GM21717 (cell line): ENCODE results near the gene TIAM2.
"Not testable (repeated sequence)": the region's sequence is repeated elsewhere in the genome, so short reads cannot be mapped to it uniquely, and the experiment has no call there.

Source experiments
- ATAC-seq: cut with Tn5 transposase; IDR thresholded peaks from one replicate; pipeline ENCODE4 v1.9.1; 2021; ENCODE audit warnings: mild to moderate bottlenecking, moderate library complexity; ENCODE audit not compliant: unreplicated experiment

The TIAM2 gene

GRCh38 chr6:155221086-155221485 lies 226.0 kb downstream of the TIAM2 start:
- no peak for ATAC-seq

- no peak for ATAC-seq
Observed at GRCh38 chr6:155222506-155222905, 227.4 kb downstream of the TIAM2 start.

- peak; percentile 99 for ATAC-seq
Observed at GRCh38 chr6:155223646-155224451, 228.7 kb downstream of the TIAM2 start.

- ATAC-seq = no peak
Observed at GRCh38 chr6:155224618-155225017, 229.5 kb downstream of the TIAM2 start.

DNA sequence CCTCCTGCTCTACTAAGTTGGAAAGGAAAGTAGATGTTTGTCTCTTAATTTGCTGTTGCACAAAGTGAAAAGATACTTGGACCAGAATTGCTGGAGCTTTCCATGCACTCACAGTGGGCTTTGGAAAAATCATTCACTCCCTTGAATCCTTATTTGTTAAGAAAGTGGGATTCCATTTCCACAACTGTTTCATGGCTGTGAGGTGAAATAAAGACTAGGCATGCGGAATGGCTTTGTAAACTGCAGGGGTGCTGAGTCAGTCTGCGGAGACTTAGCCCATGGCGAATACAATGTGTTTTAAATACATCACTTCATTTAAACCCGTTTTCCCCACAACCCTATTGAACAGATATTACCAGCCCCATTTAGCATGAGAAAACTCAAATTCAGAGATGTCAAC lies 231.9 kb downstream of the TIAM2 start:
- no peak for ATAC-seq

DNA sequence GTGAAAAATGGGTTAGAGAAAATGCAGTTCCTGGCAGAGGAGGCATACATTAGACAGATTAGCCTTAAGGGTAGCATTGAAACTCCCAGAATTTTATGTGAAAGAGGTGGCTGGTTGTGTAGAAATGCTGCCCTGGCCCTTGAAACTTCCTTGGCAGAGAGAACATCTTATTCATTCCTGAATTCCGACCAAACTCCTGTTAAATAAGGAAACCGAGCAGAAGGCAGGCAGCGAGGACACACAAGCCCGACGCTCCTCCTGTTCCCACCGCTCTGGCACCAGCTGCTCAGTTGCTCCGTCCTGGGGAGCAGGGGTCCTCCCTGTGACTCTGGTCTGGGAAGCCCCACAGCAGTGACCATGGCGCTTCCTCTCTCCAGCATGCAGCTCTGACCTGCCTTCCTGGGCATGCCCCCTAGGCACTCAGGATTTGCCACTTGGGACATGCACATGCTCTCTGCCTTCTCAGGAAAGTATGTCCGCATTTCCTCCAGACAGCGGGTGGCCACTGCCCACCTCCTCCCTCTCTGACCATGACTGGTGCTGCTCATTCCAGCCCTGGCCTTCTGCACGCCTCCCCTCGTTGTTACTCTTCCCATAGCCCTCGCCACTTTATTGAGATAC lies 233.5 kb downstream of the TIAM2 start:
- ATAC-seq = no peak

DNA sequence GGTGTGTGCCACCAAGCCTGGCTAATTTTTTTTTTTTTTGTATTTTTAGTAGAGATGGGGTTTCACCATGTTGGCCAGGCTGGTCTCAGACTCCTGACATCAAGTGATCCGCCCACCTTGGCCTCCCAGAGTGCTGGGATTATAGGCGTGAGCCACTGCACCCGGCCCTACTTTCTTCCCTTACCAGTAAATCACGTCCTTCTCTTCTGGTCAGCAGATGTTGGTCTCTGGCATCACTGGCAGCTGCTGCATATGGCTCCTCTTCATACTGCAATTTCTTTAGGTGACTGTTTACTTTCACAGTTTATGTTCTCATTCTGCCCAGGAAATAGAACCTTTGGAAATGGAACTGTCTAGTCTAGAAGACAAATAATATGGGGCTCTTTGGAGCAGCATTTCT lies 235.9 kb downstream of the TIAM2 start:
- not testable (repeated sequence) for ATAC-seq

DNA sequence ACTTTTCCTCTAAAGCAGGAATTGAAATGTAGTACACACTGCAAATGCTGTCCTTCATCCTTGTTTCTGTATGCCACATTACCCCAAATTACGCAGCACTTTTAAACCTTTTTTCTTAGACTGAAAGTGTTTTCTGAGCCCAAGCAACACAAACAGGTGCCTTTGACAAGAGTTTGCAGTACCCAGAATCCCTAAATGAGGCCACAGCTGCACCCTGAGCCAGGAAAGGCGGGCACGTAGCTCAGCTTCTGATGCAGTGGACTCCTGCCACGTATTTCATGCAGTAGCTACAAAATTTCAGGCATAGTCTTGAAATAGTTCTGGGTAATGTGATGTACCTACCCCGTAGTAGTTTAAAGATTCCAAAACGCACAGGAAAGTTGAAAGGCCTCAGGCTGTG lies 237.7 kb downstream of the TIAM2 start:
- ATAC-seq = no peak

DNA sequence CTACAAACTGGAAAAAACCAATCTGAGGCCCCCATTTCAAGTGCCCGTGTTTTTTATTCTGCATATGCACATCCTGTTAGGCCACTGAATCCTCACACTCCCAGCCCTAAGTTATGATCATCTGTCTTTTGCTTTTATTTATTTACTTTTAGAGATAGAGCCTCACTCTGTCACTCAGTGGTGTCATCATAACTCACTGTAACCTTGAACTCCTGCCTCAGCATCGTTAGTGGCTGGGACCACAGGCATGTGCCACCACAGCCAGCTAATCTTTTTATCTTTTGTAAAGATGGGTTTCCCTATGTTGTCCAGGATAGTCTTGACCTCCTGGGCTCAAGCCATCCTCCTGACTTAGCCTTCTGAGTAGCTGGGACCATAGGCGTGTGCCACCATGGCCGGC lies 239.1 kb downstream of the TIAM2 start:
- ATAC-seq = no peak

- no peak for ATAC-seq
Observed at GRCh38 chr6:155234687-155235086, 239.6 kb downstream of the TIAM2 start.

GRCh38 chr6:155235087-155235486 lies 240.0 kb downstream of the TIAM2 start:
- no peak for ATAC-seq

DNA sequence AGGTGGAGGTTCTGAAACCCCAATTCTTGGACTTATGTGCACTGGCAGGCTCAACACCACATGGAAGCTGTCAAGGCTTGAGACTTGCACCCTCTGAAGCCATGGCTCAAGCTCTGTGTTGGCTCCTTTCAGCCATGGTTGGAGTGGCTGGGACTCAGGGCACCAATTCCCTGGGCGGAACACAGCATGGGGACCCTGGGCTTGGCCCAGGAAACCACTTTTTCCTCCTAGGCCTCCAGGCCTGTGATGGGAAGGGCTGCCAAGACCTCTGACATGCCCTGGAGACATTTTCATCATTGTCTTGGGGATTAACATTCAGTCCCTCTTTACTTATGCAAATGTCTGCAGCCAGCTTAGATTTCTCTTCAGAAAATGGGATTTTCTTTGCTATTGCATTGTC lies 242.5 kb downstream of the TIAM2 start:
- no peak for ATAC-seq

GRCh38 chr6:155240905-155241600 lies 245.9 kb downstream of the TIAM2 start:
- ATAC-seq = no peak

GRCh38 chr6:155241966-155242365 lies 246.9 kb downstream of the TIAM2 start:
- ATAC-seq = no peak

DNA sequence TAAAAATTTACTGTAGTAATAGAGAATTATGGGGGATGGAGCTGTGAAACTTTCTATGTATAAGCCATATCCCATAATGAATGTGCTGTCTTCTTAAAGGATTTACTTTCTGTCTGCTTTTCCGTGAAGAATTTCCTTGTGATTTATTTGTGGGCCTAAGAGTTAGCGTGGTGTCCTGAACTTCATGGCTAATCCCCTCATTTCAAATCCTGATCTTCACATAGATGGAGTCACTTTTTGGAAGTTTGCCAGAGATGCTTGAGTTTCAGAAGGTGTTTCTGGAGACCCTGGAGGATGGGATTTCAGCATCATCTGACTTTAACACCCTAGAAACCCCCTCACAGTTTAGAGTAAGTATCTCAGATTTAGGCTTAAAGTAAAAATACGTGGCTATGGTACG lies 249.3 kb downstream of the TIAM2 start:
- ATAC-seq = no peak

DNA sequence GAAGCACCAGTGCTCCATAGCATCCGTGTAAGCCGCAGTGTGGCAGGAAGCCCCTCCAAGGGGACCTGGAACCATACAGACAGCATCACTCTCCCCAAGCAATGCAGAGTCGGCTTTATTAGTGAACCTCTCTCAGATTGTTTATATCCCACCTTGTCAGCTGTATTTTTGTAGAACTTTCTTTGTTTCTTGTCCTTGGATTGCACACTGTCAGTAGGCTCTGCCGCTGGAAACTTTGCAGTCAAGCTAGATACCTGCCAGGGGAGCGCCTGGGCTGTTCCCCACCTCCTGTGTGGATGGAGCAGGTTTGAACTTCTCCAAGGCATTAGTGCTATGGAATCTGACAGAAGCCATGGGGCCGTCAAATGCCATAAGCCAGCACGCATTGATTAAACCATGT lies 250.1 kb downstream of the TIAM2 start:
- no peak for ATAC-seq

- ATAC-seq = no peak
Observed at GRCh38 chr6:155245831-155246230, 250.7 kb downstream of the TIAM2 start.

GRCh38 chr6:155246825-155247224 lies 251.7 kb downstream of the TIAM2 start:
- no peak for ATAC-seq

DNA sequence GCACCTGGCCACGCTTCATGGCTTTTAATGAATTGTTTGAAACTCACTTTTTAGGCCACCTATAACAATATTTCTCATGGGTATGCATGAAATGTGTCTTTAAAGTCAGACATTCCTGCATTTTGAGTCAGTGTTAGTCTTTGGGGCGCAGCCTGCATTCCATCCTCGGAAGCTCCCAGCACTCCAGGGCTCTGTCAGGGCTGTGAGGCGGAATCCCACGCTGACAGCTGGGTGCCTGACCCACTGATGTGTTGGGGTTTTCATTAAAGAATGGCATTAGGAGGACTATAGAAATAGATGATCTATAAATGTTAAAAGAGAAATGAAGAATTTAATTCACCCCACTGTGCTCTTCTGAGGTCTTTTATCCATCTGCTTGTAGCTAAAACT lies 252.5 kb downstream of the TIAM2 start:
- no peak for ATAC-seq

DNA sequence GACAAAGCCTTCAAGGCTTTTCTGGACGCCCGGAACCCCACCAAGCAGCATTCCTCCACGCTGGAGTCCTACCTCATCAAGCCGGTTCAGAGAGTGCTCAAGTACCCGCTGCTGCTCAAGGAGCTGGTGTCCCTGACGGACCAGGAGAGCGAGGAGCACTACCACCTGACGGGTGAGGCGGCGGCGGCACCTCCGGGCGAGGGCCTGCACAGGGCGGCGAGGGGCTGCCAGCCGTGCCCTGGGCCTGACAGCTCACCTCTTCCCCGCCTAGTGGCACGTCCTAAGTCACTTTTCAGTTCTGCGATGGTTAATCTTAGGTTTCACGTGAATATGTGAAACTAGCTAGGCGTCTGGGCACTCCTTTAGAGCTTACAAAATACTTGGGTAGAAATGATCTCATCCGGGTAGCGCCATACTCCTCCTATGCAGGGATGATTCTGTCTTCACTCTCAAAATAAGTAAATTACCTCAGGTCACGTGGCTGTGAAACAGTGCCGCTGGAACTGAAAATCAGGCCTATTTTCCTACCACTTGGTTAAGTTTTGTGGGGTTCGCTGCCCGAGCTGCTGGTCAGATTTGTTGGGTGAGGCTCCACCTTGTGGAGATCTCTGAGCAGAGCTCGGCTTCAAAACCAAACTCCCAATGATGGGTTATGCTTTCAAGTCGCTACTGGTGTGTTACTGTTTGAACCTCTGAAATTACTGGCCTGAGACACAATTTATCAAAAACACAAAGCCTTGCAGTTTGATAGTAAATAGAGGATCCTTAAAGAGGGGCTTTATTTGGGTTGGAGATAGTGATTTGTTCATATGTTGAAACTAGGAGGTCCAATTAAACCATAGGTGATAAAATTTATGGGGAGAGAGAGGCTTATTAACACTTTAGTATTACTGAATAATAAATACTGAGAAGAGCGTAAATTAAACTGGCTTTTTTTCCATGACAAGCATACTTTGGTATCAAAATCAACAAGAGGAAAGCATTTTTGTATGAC lies 253.2 kb downstream of the TIAM2 start:
- ATAC-seq = no peak
